ENCODE results near the gene UBE2K.
A peak's percentile ranks its signal among the peaks of the same experiment; 100 is the strongest.
"Not testable (repeated sequence)": the region's sequence is repeated elsewhere in the genome, so short reads cannot be mapped to it uniquely, and the experiment has no call there.

UBE2K gene

DNA sequence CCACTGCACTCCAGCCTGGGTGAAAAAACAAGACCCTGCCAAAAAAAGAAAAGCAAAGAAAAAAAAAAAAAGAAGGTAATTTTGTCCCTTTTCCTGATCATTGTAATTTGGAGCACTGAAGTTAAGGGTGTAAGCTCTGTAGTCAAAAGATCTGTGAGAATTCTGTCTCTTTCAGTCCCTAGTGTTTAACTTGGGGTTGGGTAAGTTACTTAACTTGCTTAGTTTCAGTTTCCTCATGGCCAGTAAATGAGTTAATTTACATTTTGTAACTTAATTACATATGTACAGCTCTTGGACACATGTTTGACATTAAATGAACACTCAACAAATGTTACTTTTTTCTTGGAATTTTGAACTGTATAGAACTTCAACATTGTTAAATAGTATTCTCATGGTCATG is 10.9 kb upstream of the UBE2K start:
- no peaks in the 10 kb centered on the region for H3K27me3 ChIP-seq (ENCODE audit: insufficient read depth, low read length)
- no peaks in the 10 kb centered on the region for H3K4me1 ChIP-seq (ENCODE audit: control insufficient read depth, insufficient read depth, low read length, unreplicated experiment)
- H3K79me2 ChIP-seq (ENCODE audit: control insufficient read depth, insufficient read depth, low read length, unreplicated experiment): no peaks in the 10 kb centered on the region
- H3K4me3 ChIP-seq (ENCODE audit: low read depth, low read length): peak overlapping the region; percentile 45; the same call in 1 of the 2 replicates
- H2AFZ ChIP-seq (ENCODE audit: low read length, unreplicated experiment): peak overlapping the region; percentile 69
- H3K36me3 ChIP-seq (ENCODE audit: insufficient read depth, low read length): no peaks in the 10 kb centered on the region
- no peak overlapping the region for H3K27ac ChIP-seq (ENCODE audit: low read depth, low read length)

DNA sequence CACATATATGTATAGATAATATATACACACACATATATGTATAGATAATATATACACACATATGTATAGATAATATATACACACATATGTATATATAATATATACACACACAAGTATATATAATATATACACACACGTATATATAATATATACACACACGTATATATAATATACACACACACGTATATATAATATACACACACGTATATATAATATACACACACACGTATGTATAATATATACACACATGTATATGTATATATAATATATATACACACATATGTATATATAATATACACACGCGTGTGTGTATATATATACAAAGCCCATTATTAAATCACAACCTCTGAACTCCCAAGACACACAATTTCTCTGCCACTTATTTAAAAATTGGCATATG is 8.0 kb upstream of the UBE2K start:
- Histone ChIP-seq H3K27me3 (ENCODE audit: insufficient read depth, low read length) (no peaks in the 10 kb centered on the region), H3K4me3 (ENCODE audit: low read depth, low read length) (no peak overlapping the region), H3K79me2 (ENCODE audit: control insufficient read depth, insufficient read depth, low read length, unreplicated experiment) (no peaks in the 10 kb centered on the region), H2AFZ (ENCODE audit: low read length, unreplicated experiment) (no peak overlapping the region), H3K4me1 (ENCODE audit: control insufficient read depth, insufficient read depth, low read length, unreplicated experiment) (no peaks in the 10 kb centered on the region), H3K36me3 (ENCODE audit: insufficient read depth, low read length) (no peaks in the 10 kb centered on the region), H3K27ac (ENCODE audit: low read depth, low read length) (no peak overlapping the region)

DNA sequence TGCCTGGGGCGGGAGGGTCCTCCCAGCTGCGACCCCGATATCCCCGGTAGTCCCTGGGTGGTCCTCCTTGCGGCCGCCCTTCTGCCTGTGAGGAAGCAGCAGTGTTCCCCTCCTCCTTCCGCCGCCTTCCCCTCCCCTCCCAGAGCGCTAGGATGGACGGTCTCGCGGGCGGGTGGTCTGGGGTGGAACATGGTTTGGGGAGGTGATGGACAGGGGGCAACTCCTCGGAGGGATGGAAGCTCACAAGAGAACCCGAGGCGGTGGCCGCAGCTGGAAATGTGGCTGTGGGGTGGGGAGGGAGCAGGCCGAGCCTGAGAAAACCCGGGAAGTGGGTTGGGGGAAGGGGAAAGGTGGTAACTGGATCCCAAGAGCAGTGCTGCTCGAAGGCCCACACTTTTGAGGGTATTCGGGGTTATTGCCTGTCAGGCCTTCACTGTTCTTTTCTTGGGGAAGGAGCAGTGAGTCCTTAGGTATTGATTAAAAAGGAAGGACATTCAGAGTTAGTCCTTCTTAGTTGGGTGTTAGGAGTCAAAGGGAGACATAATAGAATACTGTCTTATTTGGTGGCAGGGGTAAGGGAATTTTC is 581 bp downstream of the UBE2K start:
- peaks cover 53% of the 10 kb centered on the region for H3K79me2 ChIP-seq (ENCODE audit: control insufficient read depth, insufficient read depth, low read length, unreplicated experiment)

DNA sequence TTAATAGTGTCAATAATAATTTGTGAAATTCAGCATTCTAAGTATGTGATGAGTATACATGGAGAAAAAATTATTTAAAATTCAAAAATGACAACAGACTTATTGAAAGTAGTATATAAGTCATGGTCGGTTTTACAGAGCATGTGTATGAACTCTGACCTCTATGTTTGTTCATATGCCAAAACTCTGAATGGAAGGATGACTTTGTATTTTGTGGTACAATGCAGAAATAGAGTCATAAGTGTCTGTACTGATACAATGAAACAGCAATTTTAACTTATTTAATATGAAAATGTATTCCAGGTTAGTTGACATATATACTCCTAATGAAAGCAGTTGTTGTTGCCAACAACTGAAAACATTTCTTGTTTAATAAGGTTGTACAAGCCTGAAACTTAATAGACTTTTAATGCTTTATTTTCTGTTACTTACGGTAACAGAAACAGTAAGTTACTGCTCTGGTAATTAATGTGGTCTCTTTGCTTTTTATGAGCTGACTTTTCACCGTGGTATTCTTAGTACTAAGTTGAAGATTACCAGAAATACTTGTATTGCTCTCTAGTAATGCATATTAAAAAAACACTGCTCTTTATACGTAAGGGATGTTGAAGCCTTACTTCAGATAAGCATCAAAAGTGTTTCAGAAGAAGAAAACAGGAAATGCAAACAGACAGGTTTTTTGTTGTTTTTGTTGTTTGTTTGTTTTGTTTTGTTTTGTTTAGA is 1.9 kb downstream of the UBE2K start:
- H2AFZ ChIP-seq (ENCODE audit: low read length, unreplicated experiment): no peak overlapping the region
- H3K4me3 ChIP-seq (ENCODE audit: low read depth, low read length): peak overlapping the region; percentile 88
- peak overlapping the region; percentile 87 for H3K27ac ChIP-seq (ENCODE audit: low read depth, low read length)

More for the DNA sequence above, 581 bp downstream of the UBE2K start:
- Histone ChIP-seq H3K36me3 (ENCODE audit: insufficient read depth, low read length) (no peaks in the 10 kb centered on the region), H3K27ac (ENCODE audit: low read depth, low read length) (peak overlapping the region; percentile 87), H3K4me1 (ENCODE audit: control insufficient read depth, insufficient read depth, low read length, unreplicated experiment) (peaks cover 13% of the 10 kb centered on the region), H3K4me3 (ENCODE audit: low read depth, low read length) (peak overlapping the region; percentile 88), H3K27me3 (ENCODE audit: insufficient read depth, low read length) (no peaks in the 10 kb centered on the region), H2AFZ (ENCODE audit: low read length, unreplicated experiment) (peak overlapping the region; percentile 36)

DNA sequence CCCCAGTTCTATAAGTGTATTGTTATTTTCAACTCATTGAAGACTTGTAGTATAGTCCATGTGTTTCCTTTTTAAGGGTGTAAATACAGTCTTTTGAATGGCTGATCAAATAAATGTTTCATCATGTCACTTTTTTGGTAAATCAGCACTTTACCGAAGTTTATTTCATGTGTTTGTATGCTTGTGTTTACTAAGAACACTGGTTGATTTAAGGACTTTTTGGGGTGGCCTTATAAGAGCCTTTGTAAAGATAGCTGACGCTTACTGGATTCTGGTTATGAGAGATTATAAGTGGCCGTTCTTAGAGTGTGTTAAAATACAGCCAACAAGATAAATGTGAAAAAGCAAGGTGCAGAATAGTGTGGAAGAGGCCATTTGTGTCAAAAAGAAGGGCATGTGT is 2.6 kb downstream of the UBE2K start:
- H3K27ac ChIP-seq (ENCODE audit: low read depth, low read length): peak overlapping the region; percentile 39
- peaks cover 13% of the 10 kb centered on the region for H3K4me1 ChIP-seq (ENCODE audit: control insufficient read depth, insufficient read depth, low read length, unreplicated experiment)
- H3K36me3 ChIP-seq (ENCODE audit: insufficient read depth, low read length): no peaks in the 10 kb centered on the region
- no peak overlapping the region for H2AFZ ChIP-seq (ENCODE audit: low read length, unreplicated experiment)
- H3K79me2 ChIP-seq (ENCODE audit: control insufficient read depth, insufficient read depth, low read length, unreplicated experiment): peaks cover 68% of the 10 kb centered on the region
- peak overlapping the region; percentile 88 for H3K4me3 ChIP-seq (ENCODE audit: low read depth, low read length)
- H3K27me3 ChIP-seq (ENCODE audit: insufficient read depth, low read length): no peaks in the 10 kb centered on the region

More for the DNA sequence above, 1.9 kb downstream of the UBE2K start:
- Histone ChIP-seq H3K36me3 (ENCODE audit: insufficient read depth, low read length) (no peaks in the 10 kb centered on the region), H3K27me3 (ENCODE audit: insufficient read depth, low read length) (no peaks in the 10 kb centered on the region), H3K79me2 (ENCODE audit: control insufficient read depth, insufficient read depth, low read length, unreplicated experiment) (peaks cover 61% of the 10 kb centered on the region), H3K4me1 (ENCODE audit: control insufficient read depth, insufficient read depth, low read length, unreplicated experiment) (peaks cover 13% of the 10 kb centered on the region)

DNA sequence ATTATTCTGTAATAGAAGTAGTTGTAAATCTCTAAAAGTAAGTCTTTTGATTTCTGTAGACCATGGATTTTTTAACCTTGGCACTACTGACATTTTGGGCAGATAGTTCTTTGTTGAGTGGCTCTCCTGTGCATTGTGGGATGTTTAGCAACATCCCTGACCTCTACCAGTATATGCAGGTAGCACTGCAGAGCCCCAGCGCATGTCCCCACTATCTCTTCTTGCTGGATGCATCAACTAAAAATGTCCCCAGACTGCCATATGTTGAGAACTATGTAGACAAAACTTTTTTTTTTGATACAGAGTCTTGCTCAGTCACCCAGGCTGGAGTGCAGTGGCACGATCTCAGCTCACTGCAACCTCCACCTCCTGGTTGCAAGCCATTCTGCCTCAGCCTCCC is 4.8 kb downstream of the UBE2K start:
- Histone ChIP-seq H2AFZ (ENCODE audit: low read length, unreplicated experiment) (no peak overlapping the region), H3K4me3 (ENCODE audit: low read depth, low read length) (no peak overlapping the region), H3K4me1 (ENCODE audit: control insufficient read depth, insufficient read depth, low read length, unreplicated experiment) (peaks cover 16% of the 10 kb centered on the region), H3K27me3 (ENCODE audit: insufficient read depth, low read length) (no peaks in the 10 kb centered on the region), H3K36me3 (ENCODE audit: insufficient read depth, low read length) (no peaks in the 10 kb centered on the region), H3K27ac (ENCODE audit: low read depth, low read length) (no peak overlapping the region), H3K79me2 (ENCODE audit: control insufficient read depth, insufficient read depth, low read length, unreplicated experiment) (peaks cover 81% of the 10 kb centered on the region)

DNA sequence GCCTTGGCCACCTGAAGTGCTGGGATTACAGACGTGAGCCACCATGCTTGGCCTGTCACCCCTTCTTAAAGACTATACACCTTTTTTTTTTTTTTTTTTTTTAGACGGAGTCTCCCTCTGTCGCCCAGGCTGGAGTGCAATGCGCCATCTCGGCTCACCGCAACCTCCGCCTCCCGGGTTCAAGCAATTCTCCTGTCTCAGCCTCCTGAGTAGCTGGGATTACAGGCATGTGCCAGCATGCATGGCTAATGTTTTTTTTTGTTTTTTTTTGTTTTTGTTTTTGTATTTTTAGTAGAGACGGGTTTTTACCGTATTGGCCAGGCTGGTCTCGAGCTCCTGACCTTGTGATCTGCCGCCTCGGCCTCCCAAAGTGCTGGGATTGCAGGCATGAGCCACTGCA is 6.9 kb downstream of the UBE2K start:
- H2AFZ ChIP-seq (ENCODE audit: low read length, unreplicated experiment); H3K4me3 ChIP-seq (ENCODE audit: low read depth, low read length): not testable (repeated sequence)

DNA sequence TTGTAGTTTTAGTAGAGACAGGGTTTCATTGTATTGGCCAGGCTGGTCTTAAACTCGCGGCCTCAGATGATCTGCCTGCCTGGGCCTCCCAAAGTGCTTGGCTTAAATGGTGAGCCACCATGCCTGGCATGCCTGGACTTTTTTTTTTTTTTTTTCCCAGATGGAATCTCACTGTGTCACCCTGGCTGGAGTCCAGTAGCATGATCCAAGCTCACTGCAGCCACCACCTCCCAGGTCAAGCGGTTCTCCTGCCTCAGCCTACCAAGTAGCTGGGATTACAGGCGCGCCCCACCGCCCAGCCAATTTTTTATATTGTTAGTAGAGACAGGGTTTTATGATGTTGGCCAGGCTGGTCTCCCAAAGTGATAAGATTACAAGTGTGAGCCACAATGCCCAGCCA is 8.4 kb downstream of the UBE2K start:
- Histone ChIP-seq H3K36me3 (ENCODE audit: insufficient read depth, low read length) (no peaks in the 10 kb centered on the region), H3K27ac (ENCODE audit: low read depth, low read length) (peak overlapping the region; percentile 87), H3K79me2 (ENCODE audit: control insufficient read depth, insufficient read depth, low read length, unreplicated experiment) (peaks cover 80% of the 10 kb centered on the region), H3K4me3 (ENCODE audit: low read depth, low read length) (no peak overlapping the region), H3K4me1 (ENCODE audit: control insufficient read depth, insufficient read depth, low read length, unreplicated experiment) (peaks cover 14% of the 10 kb centered on the region), H2AFZ (ENCODE audit: low read length, unreplicated experiment) (no peak overlapping the region), H3K27me3 (ENCODE audit: insufficient read depth, low read length) (no peaks in the 10 kb centered on the region)

More for the DNA sequence above, 6.9 kb downstream of the UBE2K start:
- not testable (repeated sequence) for H3K27ac ChIP-seq (ENCODE audit: low read depth, low read length); H3K36me3 ChIP-seq (ENCODE audit: insufficient read depth, low read length); H3K27me3 ChIP-seq (ENCODE audit: insufficient read depth, low read length)
- Histone ChIP-seq H3K4me1 (ENCODE audit: control insufficient read depth, insufficient read depth, low read length, unreplicated experiment) (peaks cover 21% of the 10 kb centered on the region), H3K79me2 (ENCODE audit: control insufficient read depth, insufficient read depth, low read length, unreplicated experiment) (peaks cover 83% of the 10 kb centered on the region)

DNA sequence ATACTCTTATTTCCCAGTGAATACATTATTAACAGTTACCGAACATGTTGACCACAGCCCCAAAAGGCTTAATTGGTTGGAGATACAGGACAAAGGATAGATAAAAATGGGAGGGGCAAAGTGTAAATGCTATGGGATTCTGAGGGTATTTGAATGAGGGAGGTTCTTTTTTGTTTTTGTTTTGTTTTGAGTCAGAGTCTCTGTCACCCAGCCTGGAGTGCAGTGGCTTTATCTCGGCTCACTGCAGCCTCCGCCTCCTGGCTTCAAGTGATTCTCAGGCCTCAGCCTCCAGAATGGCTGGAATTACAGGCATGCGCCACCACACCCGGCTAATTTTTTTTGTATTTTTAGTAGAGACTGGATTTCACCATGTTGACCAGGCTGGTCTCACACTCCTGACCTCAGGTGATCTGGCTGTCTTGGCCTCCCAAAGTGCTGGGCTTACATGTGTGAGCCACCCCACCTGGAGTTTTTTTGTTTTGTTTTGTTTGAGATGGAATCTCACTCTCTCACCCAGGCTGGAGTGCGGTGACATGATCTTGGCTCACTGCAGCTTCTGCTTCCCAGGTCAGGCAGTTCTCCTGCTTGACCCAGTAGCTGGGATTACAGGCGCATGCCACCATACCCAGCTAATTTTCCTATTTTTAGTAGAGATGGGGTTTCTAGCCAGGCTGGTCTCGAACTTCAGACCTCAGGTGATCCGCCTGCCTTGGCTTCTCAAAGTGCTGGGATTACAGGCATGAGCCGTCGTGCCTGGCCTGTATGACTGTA is 9.0 kb downstream of the UBE2K start:
- Histone ChIP-seq H3K27me3 (ENCODE audit: insufficient read depth, low read length) (no peaks in the 10 kb centered on the region), H2AFZ (ENCODE audit: low read length, unreplicated experiment) (no peak overlapping the region), H3K4me1 (ENCODE audit: control insufficient read depth, insufficient read depth, low read length, unreplicated experiment) (peaks cover 13% of the 10 kb centered on the region), H3K27ac (ENCODE audit: low read depth, low read length) (peak overlapping the region; percentile 87), H3K4me3 (ENCODE audit: low read depth, low read length) (no peak overlapping the region), H3K36me3 (ENCODE audit: insufficient read depth, low read length) (no peaks in the 10 kb centered on the region), H3K79me2 (ENCODE audit: control insufficient read depth, insufficient read depth, low read length, unreplicated experiment) (peaks cover 79% of the 10 kb centered on the region)

DNA sequence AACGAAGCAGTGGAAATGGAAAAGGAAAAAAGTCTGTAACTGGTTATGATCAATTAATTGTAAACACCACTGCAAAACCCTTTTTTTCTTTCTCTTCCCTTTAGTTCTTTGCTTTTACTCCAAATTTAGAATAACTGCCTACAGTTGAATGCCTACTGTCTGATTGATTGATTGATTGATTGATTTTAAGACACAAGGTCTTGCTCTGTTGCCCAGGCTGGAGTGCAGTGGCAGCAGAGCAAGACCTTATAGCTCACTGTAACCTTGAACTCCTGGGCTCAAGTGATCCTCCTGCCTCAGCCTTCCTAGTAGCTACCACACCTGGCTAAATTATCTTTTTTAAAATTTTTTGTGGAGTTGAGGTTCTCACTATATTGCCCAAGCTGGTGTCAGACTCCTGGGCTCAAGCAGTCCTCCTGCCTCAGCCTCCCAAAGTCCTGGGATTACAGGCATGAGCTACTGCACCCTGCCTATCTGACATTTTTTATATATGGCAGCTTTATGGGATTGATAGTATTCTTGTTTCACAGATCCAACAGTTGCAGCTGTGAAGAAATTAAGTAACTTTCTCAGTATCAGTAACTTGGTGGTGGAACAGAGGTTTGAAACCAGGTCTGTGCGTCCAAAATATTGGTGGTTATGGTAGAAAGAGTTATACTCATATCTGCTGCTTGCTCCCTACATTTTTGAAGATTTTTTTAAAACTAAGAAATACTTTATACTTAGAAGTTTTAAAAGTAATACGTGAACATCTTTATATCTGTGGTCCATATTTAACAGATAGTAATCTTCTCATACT is 12.4 kb downstream of the UBE2K start:
- Histone ChIP-seq H3K4me3 (ENCODE audit: low read depth, low read length) (no peak overlapping the region), H3K27me3 (ENCODE audit: insufficient read depth, low read length) (no peaks in the 10 kb centered on the region), H2AFZ (ENCODE audit: low read length, unreplicated experiment) (no peak overlapping the region), H3K27ac (ENCODE audit: low read depth, low read length) (no peak overlapping the region), H3K4me1 (ENCODE audit: control insufficient read depth, insufficient read depth, low read length, unreplicated experiment) (peaks cover 32% of the 10 kb centered on the region), H3K36me3 (ENCODE audit: insufficient read depth, low read length) (no peaks in the 10 kb centered on the region), H3K79me2 (ENCODE audit: control insufficient read depth, insufficient read depth, low read length, unreplicated experiment) (peaks cover 80% of the 10 kb centered on the region)

Measured in ACC112 (cell line).